ENCODE data around the gene FMN2.

Gene FMN2

GRCh38 chr1:240126821-240127220 lies 35.1 kb downstream of the FMN2 start:
- DNase-seq (ENCODE audit: low read depth), result no peak
- no peak overlapping the region for H3K4me3 ChIP-seq (ENCODE audit: low read depth, low read length)

GRCh38 chr1:240128366-240128765 lies 36.7 kb downstream of the FMN2 start:
- DNase-seq (ENCODE audit: low read depth), result no peak

GRCh38 chr1:240134113-240134512 lies 42.4 kb downstream of the FMN2 start:
- H3K4me3 ChIP-seq (ENCODE audit: low read depth, low read length), result no peak overlapping the region
- no peak for DNase-seq (ENCODE audit: low read depth)

More at GRCh38 chr1:240128366-240128765, 36.7 kb downstream of the FMN2 start:
- no peak overlapping the region for H3K4me3 ChIP-seq (ENCODE audit: low read depth, low read length)

- H3K4me3 ChIP-seq (ENCODE audit: low read depth, low read length), result no peak overlapping the region
- no peak for DNase-seq (ENCODE audit: low read depth)
Observed at GRCh38 chr1:240134596-240134995, 42.9 kb downstream of the FMN2 start.

- H3K4me3 ChIP-seq (ENCODE audit: low read depth, low read length), result no peak overlapping the region
- DNase-seq (ENCODE audit: low read depth), result no peak
Observed at GRCh38 chr1:240136402-240136801, 44.7 kb downstream of the FMN2 start.

GRCh38 chr1:240138867-240139266 lies 47.2 kb downstream of the FMN2 start:
- DNase-seq (ENCODE audit: low read depth), result no peak
- no peak overlapping the region for H3K4me3 ChIP-seq (ENCODE audit: low read depth, low read length)

- H3K4me3 ChIP-seq (ENCODE audit: low read depth, low read length), result no peak overlapping the region
- DNase-seq (ENCODE audit: low read depth), result no peak
Observed at GRCh38 chr1:240139511-240139910, 47.8 kb downstream of the FMN2 start.

GRCh38 chr1:240145120-240145519 lies 53.4 kb downstream of the FMN2 start:
- no peak overlapping the region for H3K4me3 ChIP-seq (ENCODE audit: low read depth, low read length)
- no peak for DNase-seq (ENCODE audit: low read depth)

- no peak for DNase-seq (ENCODE audit: low read depth)
Observed at GRCh38 chr1:240148333-240148732, 56.6 kb downstream of the FMN2 start.

GRCh38 chr1:240149484-240150094 lies 57.9 kb downstream of the FMN2 start:
- no peak for DNase-seq (ENCODE audit: low read depth)
- no peak overlapping the region for H3K4me3 ChIP-seq (ENCODE audit: low read depth, low read length)

More at GRCh38 chr1:240148333-240148732, 56.6 kb downstream of the FMN2 start:
- H3K4me3 ChIP-seq (ENCODE audit: low read depth, low read length), result no peak overlapping the region

GRCh38 chr1:240151136-240151735 lies 59.6 kb downstream of the FMN2 start:
- no peak for DNase-seq (ENCODE audit: low read depth)
- H3K4me3 ChIP-seq (ENCODE audit: low read depth, low read length), result no peak overlapping the region

GRCh38 chr1:240152611-240153297 lies 61.1 kb downstream of the FMN2 start:
- DNase-seq (ENCODE audit: low read depth), result no peak
- H3K4me3 ChIP-seq (ENCODE audit: low read depth, low read length), result no peak overlapping the region

GRCh38 chr1:240155605-240156004 lies 63.9 kb downstream of the FMN2 start:
- no peak for DNase-seq (ENCODE audit: low read depth)
- H3K4me3 ChIP-seq (ENCODE audit: low read depth, low read length), result no peak overlapping the region

GRCh38 chr1:240164742-240165141 lies 73.1 kb downstream of the FMN2 start:
- no peak for DNase-seq (ENCODE audit: low read depth)
- H3K4me3 ChIP-seq (ENCODE audit: low read depth, low read length), result no peak overlapping the region

- DNase-seq (ENCODE audit: low read depth), result no peak
- no peak overlapping the region for H3K4me3 ChIP-seq (ENCODE audit: low read depth, low read length)
Observed at GRCh38 chr1:240169188-240169587, 77.5 kb downstream of the FMN2 start.

- no peak overlapping the region for H3K4me3 ChIP-seq (ENCODE audit: low read depth, low read length)
- no peak for DNase-seq (ENCODE audit: low read depth)
Observed at GRCh38 chr1:240170266-240170665, 78.6 kb downstream of the FMN2 start.

- no peak for DNase-seq (ENCODE audit: low read depth)
- H3K4me3 ChIP-seq (ENCODE audit: low read depth, low read length), result no peak overlapping the region
Observed at GRCh38 chr1:240170806-240171205, 79.1 kb downstream of the FMN2 start.

GRCh38 chr1:240171907-240172306 lies 80.2 kb downstream of the FMN2 start:
- no peak overlapping the region for H3K4me3 ChIP-seq (ENCODE audit: low read depth, low read length)
- no peak for DNase-seq (ENCODE audit: low read depth)

- no peak for DNase-seq (ENCODE audit: low read depth)
- H3K4me3 ChIP-seq (ENCODE audit: low read depth, low read length), result no peak overlapping the region
Observed at GRCh38 chr1:240173836-240174235, 82.2 kb downstream of the FMN2 start.

GRCh38 chr1:240174734-240175133 lies 83.1 kb downstream of the FMN2 start:
- H3K4me3 ChIP-seq (ENCODE audit: low read depth, low read length), result no peak overlapping the region
- no peak for DNase-seq (ENCODE audit: low read depth)

- no peak for DNase-seq (ENCODE audit: low read depth)
- H3K4me3 ChIP-seq (ENCODE audit: low read depth, low read length), result no peak overlapping the region
Observed at GRCh38 chr1:240178366-240178765, 86.7 kb downstream of the FMN2 start.
